ENCODE data around the gene SORCS1.

The SORCS1 gene

GRCh38 chr10:106734220-106734619 is 430.3 kb downstream of the SORCS1 start:
- DNase-seq (ENCODE audit: low read depth) = no peak

- no peak for DNase-seq (ENCODE audit: low read depth)
Observed at GRCh38 chr10:106728232-106728631, 436.3 kb downstream of the SORCS1 start.

GRCh38 chr10:106727170-106727569 is 437.3 kb downstream of the SORCS1 start:
- DNase-seq (ENCODE audit: low read depth) = no peak

GRCh38 chr10:106722524-106722923 is 442.0 kb downstream of the SORCS1 start:
- DNase-seq (ENCODE audit: low read depth) = no peak

- DNase-seq (ENCODE audit: low read depth) = no peak
Observed at GRCh38 chr10:106720683-106721082, 443.8 kb downstream of the SORCS1 start.

GRCh38 chr10:106716381-106716780 is 448.1 kb downstream of the SORCS1 start:
- DNase-seq (ENCODE audit: low read depth) = no peak

- no peak for DNase-seq (ENCODE audit: low read depth)
Observed at GRCh38 chr10:106714734-106715555, 449.6 kb downstream of the SORCS1 start.

GRCh38 chr10:106713846-106714245 is 450.7 kb downstream of the SORCS1 start:
- DNase-seq (ENCODE audit: low read depth) = no peak

- no peak for DNase-seq (ENCODE audit: low read depth)
Observed at GRCh38 chr10:106712988-106713387, 451.5 kb downstream of the SORCS1 start.

- no peak for DNase-seq (ENCODE audit: low read depth)
Observed at GRCh38 chr10:106711313-106711906, 453.1 kb downstream of the SORCS1 start.

GRCh38 chr10:106708506-106708905 is 456.0 kb downstream of the SORCS1 start:
- no peak for DNase-seq (ENCODE audit: low read depth)

- no peak for DNase-seq (ENCODE audit: low read depth)
Observed at GRCh38 chr10:106707657-106708056, 456.8 kb downstream of the SORCS1 start.

GRCh38 chr10:106706127-106706526 is 458.4 kb downstream of the SORCS1 start:
- DNase-seq (ENCODE audit: low read depth) = no peak

GRCh38 chr10:106705681-106706100 is 458.8 kb downstream of the SORCS1 start:
- DNase-seq (ENCODE audit: low read depth) = no peak

GRCh38 chr10:106696239-106696638 is 468.3 kb downstream of the SORCS1 start:
- no peak for DNase-seq (ENCODE audit: low read depth)

- DNase-seq (ENCODE audit: low read depth) = no peak
Observed at GRCh38 chr10:106694696-106695095, 469.8 kb downstream of the SORCS1 start.

- DNase-seq (ENCODE audit: low read depth) = no peak
Observed at GRCh38 chr10:106682175-106682574, 482.3 kb downstream of the SORCS1 start.

- DNase-seq (ENCODE audit: low read depth) = no peak
Observed at GRCh38 chr10:106680061-106680460, 484.4 kb downstream of the SORCS1 start.

- no peak for DNase-seq (ENCODE audit: low read depth)
Observed at GRCh38 chr10:106679314-106679713, 485.2 kb downstream of the SORCS1 start.

GRCh38 chr10:106672517-106673175 is 491.9 kb downstream of the SORCS1 start:
- no peak for DNase-seq (ENCODE audit: low read depth)

- no peak for DNase-seq (ENCODE audit: low read depth)
Observed at GRCh38 chr10:106661767-106662140, 502.8 kb downstream of the SORCS1 start.

- no peak for DNase-seq (ENCODE audit: low read depth)
Observed at GRCh38 chr10:106661133-106661766, 503.3 kb downstream of the SORCS1 start.

- no peak for DNase-seq (ENCODE audit: low read depth)
Observed at GRCh38 chr10:106660550-106660949, 504.0 kb downstream of the SORCS1 start.
